Smooth muscle cell of the pulmonary artery (primary cell): ENCODE measurements around the gene VCX. TPM values are rescaled to one million over a fixed set of nuclear protein-coding genes. Genes with fewer than 3 reads are reported as not detected.

Source experiments
- total RNA-seq: library from RNA; depleted of rRNA; stranded (reverse); fragments of >200 nt; gene quantifications from 2 replicates; pipeline ENCODE4 v1.2.3, GENCODE V29; 2014

VCX gene
- not detected in 2 replicates for total RNA-seq

DNA sequence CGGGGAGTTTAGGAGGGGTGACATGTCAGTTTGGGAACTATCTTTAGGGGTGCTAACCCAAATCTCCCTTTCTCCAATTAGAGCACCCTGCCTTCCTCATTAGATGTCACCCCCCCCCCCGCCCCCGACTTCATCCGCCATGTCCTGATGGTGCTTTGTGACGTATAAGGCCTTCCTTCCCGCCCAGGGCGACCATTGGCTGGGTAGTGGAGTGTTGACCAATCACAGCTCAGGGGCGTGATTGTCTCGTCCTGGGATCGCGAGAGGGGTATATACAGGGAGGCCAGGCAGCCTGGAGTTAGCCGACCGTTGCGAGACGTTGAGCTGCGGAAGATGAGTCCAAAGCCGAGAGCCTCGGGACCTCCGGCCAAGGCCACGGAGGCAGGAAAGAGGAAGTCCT is at the start of gene VCX:
Gene VCX, plus strand, starts transcription at position 301 of the 400 bp plus-strand sequence. Its CDS starts 33 bp downstream, at position 334.

Other genes with a start within 250 kb of the VCX start
- 3.9 and 8.6 TPM in 2 replicates for gene PNPLA4, start 84.2 kb downstream of the VCX start, total RNA-seq